K562 (cell line): ENCODE results near the gene CNGB1.

ENCODE experiments used
- ARID2 ChIP-seq: fragments of 450-650 bp; IDR thresholded peaks from 2 replicates; pipeline ENCODE4 v1.6.1; 2017; ENCODE audit warnings: antibody characterized with exemption, mild to moderate bottlenecking
- FOSL1 ChIP-seq: fragments of 200-800 bp; sonication (Bioruptor generic); conservative IDR thresholded peaks from 2 replicates; pipeline ENCODE4 v1.6.1; 2016; ENCODE audit warnings: missing genetic modification characterization, missing compliant biosample characterization
- HDAC2 ChIP-seq: fragments of 450-650 bp; IDR thresholded peaks from 2 replicates; pipeline ENCODE4 v1.6.1; 2016; ENCODE audit warnings: mild to moderate bottlenecking
- OTX1 ChIP-seq: fragments of 450-650 bp; formaldehyde crosslinking; IDR thresholded peaks from 2 replicates; pipeline ENCODE4 v1.4.0; 2022; ENCODE audit warnings: mild to moderate bottlenecking
- SRF ChIP-seq, 2 experiments: fragments of 250-450, 450-650 bp in 1 of 2; sonication (Bioruptor Pico) in 1 of 2; sonication (generic) in 1 of 2; formaldehyde crosslinking; IDR thresholded peaks; 2 replicates each; pipeline versions ENCODE4 v1.5.0 to v1.5.1; 2020 to 2022; ENCODE audit warnings: mild to moderate bottlenecking in 1 of 2, missing genetic modification reagents in 1 of 2
- ZFP1 ChIP-seq: fragments of 450-650 bp; formaldehyde crosslinking; IDR thresholded peaks from 2 replicates; pipeline ENCODE4 v1.4.0; 2020; ENCODE audit warnings: mild to moderate bottlenecking, mixed read lengths
- ZNF143 ChIP-seq: sonication (generic); formaldehyde crosslinking; IDR thresholded peaks from 2 replicates; pipeline ENCODE4 v1.9.0; 2022; ENCODE audit warnings: mild to moderate bottlenecking, missing genetic modification reagents
- ZNF324 ChIP-seq: fragments of 250-450 bp; sonication (Bioruptor Pico); IDR thresholded peaks from 2 replicates; pipeline ENCODE4 v1.4.0; 2020; ENCODE audit warnings: mild to moderate bottlenecking
- TF ChIP-seq, protein P1 (sequence below): fragments of 450-650 bp; formaldehyde crosslinking; IDR thresholded peaks from 2 replicates; pipeline ENCODE4 v1.4.0; 2022; ENCODE audit warnings: mild to moderate bottlenecking, moderate library complexity
- TF ChIP-seq, protein P2 (sequence below): IDR thresholded peaks from 2 replicates; pipeline ENCODE4 v1.6.1; 2016; ENCODE audit warnings: missing genetic modification characterization, missing compliant biosample characterization
- TF ChIP-seq, protein P3 (sequence below): sonication (generic); formaldehyde crosslinking; IDR thresholded peaks from 2 replicates; pipeline ENCODE4 v1.8.1; 2022; ENCODE audit warnings: missing genetic modification reagents

DNA sequence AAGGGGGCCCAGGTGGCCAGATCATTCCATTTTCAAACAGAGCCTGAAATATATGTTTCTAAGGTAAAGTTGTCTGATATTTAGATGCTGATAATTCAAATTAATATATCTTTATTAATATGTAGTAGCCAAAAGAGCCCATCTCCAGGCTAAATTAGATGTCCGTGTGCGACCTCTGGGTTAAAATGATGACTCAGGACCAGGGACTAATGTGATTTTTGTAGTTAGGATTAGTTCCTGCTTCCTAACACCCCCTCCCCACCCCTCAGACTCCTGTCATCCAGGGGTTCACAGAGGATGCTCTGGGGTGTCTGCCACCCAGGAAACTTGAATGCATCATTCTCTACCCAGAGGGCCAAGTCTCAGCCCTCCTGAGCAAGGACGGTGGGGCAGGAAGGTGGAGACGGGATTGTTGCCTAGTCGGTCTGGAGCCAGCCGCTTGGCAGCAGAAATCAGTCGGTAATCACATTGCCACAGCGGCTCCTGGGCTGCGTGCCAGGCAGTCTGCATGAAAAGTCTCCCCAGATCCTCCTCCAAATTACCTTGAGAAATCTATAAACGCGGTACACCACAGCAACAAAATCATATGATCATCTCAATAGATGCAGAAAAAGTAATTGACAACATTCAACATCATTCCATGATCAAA lies 29.8 kb downstream of the CNGB1 start:
- TF ChIP-seq, protein P1, sequence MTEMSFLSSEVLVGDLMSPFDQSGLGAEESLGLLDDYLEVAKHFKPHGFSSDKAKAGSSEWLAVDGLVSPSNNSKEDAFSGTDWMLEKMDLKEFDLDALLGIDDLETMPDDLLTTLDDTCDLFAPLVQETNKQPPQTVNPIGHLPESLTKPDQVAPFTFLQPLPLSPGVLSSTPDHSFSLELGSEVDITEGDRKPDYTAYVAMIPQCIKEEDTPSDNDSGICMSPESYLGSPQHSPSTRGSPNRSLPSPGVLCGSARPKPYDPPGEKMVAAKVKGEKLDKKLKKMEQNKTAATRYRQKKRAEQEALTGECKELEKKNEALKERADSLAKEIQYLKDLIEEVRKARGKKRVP (CRISPR knock-in tag): no peak
- TF ChIP-seq, protein P2, sequence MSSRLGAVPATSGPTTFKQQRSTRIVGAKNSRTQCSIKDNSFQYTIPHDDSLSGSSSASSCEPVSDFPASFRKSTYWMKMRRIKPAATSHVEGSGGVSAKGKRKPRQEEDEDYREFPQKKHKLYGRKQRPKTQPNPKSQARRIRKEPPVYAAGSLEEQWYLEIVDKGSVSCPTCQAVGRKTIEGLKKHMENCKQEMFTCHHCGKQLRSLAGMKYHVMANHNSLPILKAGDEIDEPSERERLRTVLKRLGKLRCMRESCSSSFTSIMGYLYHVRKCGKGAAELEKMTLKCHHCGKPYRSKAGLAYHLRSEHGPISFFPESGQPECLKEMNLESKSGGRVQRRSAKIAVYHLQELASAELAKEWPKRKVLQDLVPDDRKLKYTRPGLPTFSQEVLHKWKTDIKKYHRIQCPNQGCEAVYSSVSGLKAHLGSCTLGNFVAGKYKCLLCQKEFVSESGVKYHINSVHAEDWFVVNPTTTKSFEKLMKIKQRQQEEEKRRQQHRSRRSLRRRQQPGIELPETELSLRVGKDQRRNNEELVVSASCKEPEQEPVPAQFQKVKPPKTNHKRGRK (tag): no peak
- no peak for TF ChIP-seq HDAC2
- TF ChIP-seq ZNF324: no peak
- TF ChIP-seq FOSL1 (tag): no peak
- TF ChIP-seq ZNF143: no peak
- no peak for TF ChIP-seq OTX1 (CRISPR knock-in tag)
- TF ChIP-seq ARID2: no peak
- TF ChIP-seq SRF (CRISPR knock-in tag; IDR thresholded peaks at IDR 0.05): no peak
- no peak for TF ChIP-seq ZFP1 (CRISPR knock-in tag)
- TF ChIP-seq, protein P3, sequence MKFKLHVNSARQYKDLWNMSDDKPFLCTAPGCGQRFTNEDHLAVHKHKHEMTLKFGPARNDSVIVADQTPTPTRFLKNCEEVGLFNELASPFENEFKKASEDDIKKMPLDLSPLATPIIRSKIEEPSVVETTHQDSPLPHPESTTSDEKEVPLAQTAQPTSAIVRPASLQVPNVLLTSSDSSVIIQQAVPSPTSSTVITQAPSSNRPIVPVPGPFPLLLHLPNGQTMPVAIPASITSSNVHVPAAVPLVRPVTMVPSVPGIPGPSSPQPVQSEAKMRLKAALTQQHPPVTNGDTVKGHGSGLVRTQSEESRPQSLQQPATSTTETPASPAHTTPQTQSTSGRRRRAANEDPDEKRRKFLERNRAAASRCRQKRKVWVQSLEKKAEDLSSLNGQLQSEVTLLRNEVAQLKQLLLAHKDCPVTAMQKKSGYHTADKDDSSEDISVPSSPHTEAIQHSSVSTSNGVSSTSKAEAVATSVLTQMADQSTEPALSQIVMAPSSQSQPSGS: no peak
